ENCODE measurements around the gene ERICH4. TPM values are rescaled to one million over a fixed set of nuclear protein-coding genes. Genes with fewer than 3 reads are reported as not detected.

The ERICH4 gene
- total RNA-seq, 5 donors from 2014 or later (not counting 1 experiment from before 2014, with no cell fraction given), result 0.29 to 0.55 TPM; not detected in 3

DNA sequence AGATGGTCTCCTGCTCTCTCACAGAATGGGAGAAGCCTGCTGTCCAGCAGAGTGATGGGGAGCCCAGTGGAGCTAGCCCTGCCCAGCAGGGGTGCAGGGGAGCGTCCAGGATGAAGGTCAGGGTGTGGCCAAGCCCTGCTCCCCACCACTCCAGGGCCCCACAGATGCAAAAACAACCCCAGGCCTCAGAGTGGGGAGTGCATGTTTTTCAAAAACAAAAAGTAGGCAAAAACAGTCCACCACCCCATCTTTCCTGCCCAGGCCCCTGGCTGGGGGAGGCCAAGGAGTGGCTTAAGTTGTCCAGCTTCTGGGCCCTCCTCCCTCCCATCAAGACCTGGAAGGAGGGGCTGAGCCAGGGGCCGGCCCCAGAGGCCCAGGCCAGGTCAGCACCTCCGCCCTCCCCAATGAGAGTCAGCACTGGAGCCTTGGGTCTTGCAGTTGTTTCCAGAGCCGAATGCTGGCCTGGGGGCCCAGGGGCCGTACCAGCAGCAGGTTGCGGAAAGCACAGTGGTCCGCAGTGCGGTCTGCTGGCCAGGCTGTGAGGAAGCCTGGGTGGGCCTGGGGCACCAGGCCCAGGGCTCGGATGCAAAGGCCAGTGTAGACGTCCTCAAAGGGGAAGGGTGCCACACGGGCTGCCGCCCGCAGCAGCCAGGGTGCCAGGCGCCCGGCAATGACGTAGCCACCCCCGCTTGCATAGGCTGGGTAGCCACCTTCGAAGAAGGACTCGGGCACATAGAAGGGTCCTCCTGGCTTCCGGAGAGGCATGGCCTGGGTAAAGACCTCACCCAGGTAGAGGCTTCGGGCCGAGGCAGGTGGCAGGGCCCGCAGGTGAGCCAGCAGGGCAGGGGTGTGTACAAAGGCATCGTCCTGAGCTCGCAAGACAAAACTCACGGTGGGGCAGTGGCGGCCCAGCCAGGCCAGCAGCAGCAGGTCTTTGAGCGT is 17.5 kb upstream of the ERICH4 start:
- CTCF ChIA-PET, result interaction anchor here in 1 of 2 donors (0.6 to 0.7 kb wide), 2 partner anchors 20 to 65 kb away, joined by 3 to 7 read pairs; no protein-coding TSS in a partner anchor
- H3K36me3 ChIP-seq (ENCODE audit: control insufficient read depth in 2 of 2, extremely low read depth in 1 of 2, insufficient read depth in 1 of 2, low read length in 1 of 2), result peaks cover 24 to 38% of the 10 kb centered on the region in 2 donors
- Mint-ChIP-seq H3K27ac (peak overlapping the region; percentile 55 to 81), H3K4me1 (peaks cover 23 to 33% (median 27%) of the 10 kb centered on the region in 3 donors), H3K36me3 (peaks cover 22% of the 10 kb centered on the region), H3K4me3 (peak overlapping the region in 1 of 3 donors; percentile 24), H3K27me3 (no peaks in the 10 kb centered on the region), H3K9me3 (no peaks in the 10 kb centered on the region)
- no peak overlapping the region for H3K4me3 ChIP-seq (ENCODE audit: control insufficient read depth in 1 of 2, extremely low read depth in 1 of 2, low read length in 1 of 2)
- peaks cover 6 to 39% of the 10 kb centered on the region in 2 experiments for H3K4me1 ChIP-seq (ENCODE audit: control insufficient read depth in 1 of 2, extremely low read depth in 1 of 2, insufficient read depth in 2 of 2, low read length in 2 of 2)
- WGBS (ENCODE audit: insufficient coverage), result 93% methylated on average over 24 of the region's 28 CpGs
- ATAC-seq (replicated peaks in 1 of 4) (no peak), DNase-seq (peak in 1 of 35 experiments; percentile 3)
- POLR2A ChIA-PET, result no interaction called here
- peak overlapping the region; percentile 8 for H3K27ac ChIP-seq (ENCODE audit: low read length)
- no peaks in the 10 kb centered on the region for H3K27me3 ChIP-seq (replicated peaks in 1 of 2; ENCODE audit: control insufficient read depth in 2 of 2, extremely low read depth in 1 of 2, insufficient read depth in 2 of 2, low read length in 1 of 2)
- no peaks in the 10 kb centered on the region for H3K9me3 ChIP-seq

GRCh38 chr19:41426116-41426841 is 16.7 kb upstream of the ERICH4 start:
- ATAC-seq (replicated peaks in 1 of 4) (no peak), DNase-seq (no peak)
- Mint-ChIP-seq H3K9me3 (no peaks in the 10 kb centered on the region), H3K27ac (peak overlapping the region; percentile 55 to 95), H3K4me3 (peak overlapping the region in 2 of 3 donors; percentile 64 to 96), H3K4me1 (peaks cover 23 to 35% (median 30%) of the 10 kb centered on the region in 3 donors), H3K36me3 (peaks cover 16% of the 10 kb centered on the region), H3K27me3 (no peaks in the 10 kb centered on the region)
- 94% methylated on average over 33 of the region's 36 CpGs for WGBS (ENCODE audit: insufficient coverage)
- CTCF ChIA-PET, result interaction anchor here in 1 of 2 donors (1.3 kb wide), 1 partner anchor 63 kb away, joined by 7 read pairs; no protein-coding TSS in a partner anchor
- Histone ChIP-seq H3K4me1 (ENCODE audit: control insufficient read depth in 1 of 2, extremely low read depth in 1 of 2, insufficient read depth in 2 of 2, low read length in 2 of 2) (peaks cover 6 to 40% of the 10 kb centered on the region in 2 experiments), H3K4me3 (ENCODE audit: control insufficient read depth in 1 of 2, extremely low read depth in 1 of 2, low read length in 1 of 2) (no peak overlapping the region), H3K9me3 (no peaks in the 10 kb centered on the region), H3K27me3 (replicated peaks in 1 of 2; ENCODE audit: control insufficient read depth in 2 of 2, extremely low read depth in 1 of 2, insufficient read depth in 2 of 2, low read length in 1 of 2) (no peaks in the 10 kb centered on the region), H3K27ac (ENCODE audit: low read length) (no peak overlapping the region), H3K36me3 (ENCODE audit: control insufficient read depth in 2 of 2, extremely low read depth in 1 of 2, insufficient read depth in 1 of 2, low read length in 1 of 2) (peaks cover 25 to 36% of the 10 kb centered on the region in 2 donors)
- POLR2A ChIA-PET, result no interaction called here

GRCh38 chr19:41426952-41427646 is 15.9 kb upstream of the ERICH4 start, which contains the start of gene B3GNT8:
Gene B3GNT8 (minus strand): TSS chr19:41427374. CDS start chr19:41426778, 596 bp downstream.
- H3K4me3 Mint-ChIP-seq, result peak within 1 kb of the TSS; percentile 78 to 96 (median 84)
- ATAC-seq (replicated peaks in 1 of 4), result peak; percentile 60 to 68 (median 64)
- H3K36me3 ChIP-seq (ENCODE audit: control insufficient read depth in 2 of 2, extremely low read depth in 1 of 2, insufficient read depth in 1 of 2, low read length in 1 of 2), result peaks cover 22 to 39% of the 10 kb centered on the region in 2 donors
- peak within 1 kb of the TSS; percentile 95 to 96 for H3K27ac Mint-ChIP-seq
- no peaks in the 10 kb centered on the region for H3K27me3 ChIP-seq (replicated peaks in 1 of 2; ENCODE audit: control insufficient read depth in 2 of 2, extremely low read depth in 1 of 2, insufficient read depth in 2 of 2, low read length in 1 of 2)
- POLR2A ChIA-PET, result no interaction called here
- no peaks in the 10 kb centered on the region for H3K9me3 ChIP-seq
- 42% methylated on average over 7 of the region's 19 CpGs for WGBS (ENCODE audit: insufficient coverage)
- DNase-seq, result peak in 23 of 35 experiments; percentile 12 to 54 (median 29)
- peaks cover 16% of the 10 kb centered on the region for H3K36me3 Mint-ChIP-seq
- H3K27me3 Mint-ChIP-seq, result no peaks in the 10 kb centered on the region
- peaks cover 6 to 42% of the 10 kb centered on the region in 2 experiments for H3K4me1 ChIP-seq (ENCODE audit: control insufficient read depth in 1 of 2, extremely low read depth in 1 of 2, insufficient read depth in 2 of 2, low read length in 2 of 2)
- peak within 1 kb of the TSS; percentile 36 to 46 for H3K4me3 ChIP-seq (ENCODE audit: control insufficient read depth in 1 of 2, extremely low read depth in 1 of 2, low read length in 1 of 2)
- H3K9me3 Mint-ChIP-seq, result no peaks in the 10 kb centered on the region
- peaks cover 23 to 35% (median 33%) of the 10 kb centered on the region in 3 donors for H3K4me1 Mint-ChIP-seq
- CTCF ChIA-PET, result interaction anchor here in 1 of 2 donors (0.7 to 2.4 kb wide), 3 partner anchors 13 to 135 kb away, joined by 3 to 7 read pairs (median 7); partner anchors contain the start of gene DMAC2
- H3K27ac ChIP-seq (ENCODE audit: low read length), result peak within 1 kb of the TSS; percentile 35

DNA sequence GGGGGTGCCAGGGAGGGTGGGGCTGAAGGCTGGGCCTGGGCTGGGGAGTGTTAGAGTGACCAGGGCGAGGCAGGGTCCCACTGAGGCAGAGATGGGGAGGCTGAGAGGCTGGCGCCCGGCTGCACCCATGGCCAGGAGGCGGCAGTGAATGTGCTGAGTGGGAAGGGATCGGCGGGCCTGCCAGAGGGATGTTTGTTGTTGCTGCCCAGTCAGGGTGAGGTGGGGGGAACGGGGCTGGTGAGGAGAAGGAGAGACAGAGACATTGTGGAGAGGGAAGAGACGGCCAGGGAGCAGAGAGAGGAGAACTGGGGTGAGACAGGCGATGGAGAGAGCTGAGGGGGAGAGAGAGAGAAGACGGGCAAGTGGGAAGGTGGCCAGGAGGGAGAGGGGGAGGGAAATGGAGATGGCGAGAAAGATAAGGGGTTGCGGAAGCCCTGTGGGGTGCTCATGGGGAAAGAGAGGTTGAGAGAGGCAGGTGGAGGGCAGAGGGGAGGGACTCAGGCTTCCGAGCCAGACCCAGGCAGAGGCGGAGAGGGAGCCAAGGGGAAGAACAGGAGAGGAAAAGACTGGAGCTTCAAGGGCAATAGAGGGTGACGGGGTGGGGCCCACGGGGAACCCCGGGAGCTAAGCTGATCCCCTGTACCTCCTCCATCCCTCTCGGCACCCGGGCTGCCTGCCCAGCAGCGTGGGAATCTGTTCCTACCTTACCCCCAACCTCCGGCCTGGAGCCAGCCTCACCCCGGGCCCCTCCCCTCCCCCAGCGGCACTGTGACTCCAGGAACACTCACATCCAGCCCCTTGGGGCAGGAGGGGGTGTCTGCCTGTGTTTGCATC is 15.1 kb upstream of the ERICH4 start:
- DNase-seq, result peak in 31 of 35 experiments; percentile 5 to 73 (median 38)
- Histone ChIP-seq H3K27ac (ENCODE audit: low read length) (peak overlapping the region; percentile 35), H3K9me3 (no peaks in the 10 kb centered on the region), H3K4me3 (ENCODE audit: control insufficient read depth in 1 of 2, extremely low read depth in 1 of 2, low read length in 1 of 2) (peak overlapping the region; percentile 36 to 46), H3K27me3 (replicated peaks in 1 of 2; ENCODE audit: control insufficient read depth in 2 of 2, extremely low read depth in 1 of 2, insufficient read depth in 2 of 2, low read length in 1 of 2) (no peaks in the 10 kb centered on the region), H3K4me1 (ENCODE audit: control insufficient read depth in 1 of 2, extremely low read depth in 1 of 2, insufficient read depth in 2 of 2, low read length in 2 of 2) (peaks cover 6 to 42% of the 10 kb centered on the region in 2 experiments), H3K36me3 (ENCODE audit: control insufficient read depth in 2 of 2, extremely low read depth in 1 of 2, insufficient read depth in 1 of 2, low read length in 1 of 2) (peaks cover 17 to 38% of the 10 kb centered on the region in 2 donors)
- POLR2A ChIA-PET, result no interaction called here
- WGBS (ENCODE audit: insufficient coverage), result 17% methylated on average over 16 of the region's 23 CpGs
- H3K4me3 Mint-ChIP-seq, result peak overlapping the region; percentile 78 to 96 (median 84)
- ATAC-seq (replicated peaks in 1 of 4), result peak; percentile 53 to 70 (median 68)
- no peaks in the 10 kb centered on the region for H3K9me3 Mint-ChIP-seq
- H3K36me3 Mint-ChIP-seq, result peaks cover 17% of the 10 kb centered on the region
- no peaks in the 10 kb centered on the region for H3K27me3 Mint-ChIP-seq
- peak overlapping the region; percentile 95 to 96 for H3K27ac Mint-ChIP-seq
- peaks cover 23 to 35% (median 33%) of the 10 kb centered on the region in 3 donors for H3K4me1 Mint-ChIP-seq
- CTCF ChIA-PET, result interaction anchor here in 1 of 2 donors (0.6 to 2.4 kb wide), 5 partner anchors 12 to 134 kb away, joined by 3 to 7 read pairs (median 3); partner anchors contain the start of genes B9D2 and DMAC2

- H3K27ac Mint-ChIP-seq, result peak overlapping the region; percentile 80 to 84
- no peak for ATAC-seq (replicated peaks in 1 of 4)
- CTCF ChIA-PET, result interaction anchor here in 1 of 2 donors (0.8 to 2.4 kb wide), 2 partner anchors 11 to 64 kb away, joined by 3 to 7 read pairs; partner anchors contain the start of genes B9D2 and DMAC2
Observed at GRCh38 chr19:41428481-41428859, 14.5 kb upstream of the ERICH4 start.

More at GRCh38 chr19:41428481-41428859, 14.5 kb upstream of the ERICH4 start:
- H3K27me3 ChIP-seq (replicated peaks in 1 of 2; ENCODE audit: control insufficient read depth in 2 of 2, extremely low read depth in 1 of 2, insufficient read depth in 2 of 2, low read length in 1 of 2), result no peaks in the 10 kb centered on the region
- DNase-seq, result no peak
- H3K4me3 Mint-ChIP-seq, result peak overlapping the region; percentile 9 to 96 (median 84)
- peaks cover 6 to 42% of the 10 kb centered on the region in 2 experiments for H3K4me1 ChIP-seq (ENCODE audit: control insufficient read depth in 1 of 2, extremely low read depth in 1 of 2, insufficient read depth in 2 of 2, low read length in 2 of 2)
- no peaks in the 10 kb centered on the region for H3K27me3 Mint-ChIP-seq
- peaks cover 18% of the 10 kb centered on the region for H3K36me3 Mint-ChIP-seq
- H3K4me3 ChIP-seq (ENCODE audit: control insufficient read depth in 1 of 2, extremely low read depth in 1 of 2, low read length in 1 of 2), result peak overlapping the region in 1 of 2 donors; percentile 36
- no peaks in the 10 kb centered on the region for H3K9me3 Mint-ChIP-seq
- no CpG with 5 or more reads among the region's 1 CpG for WGBS (ENCODE audit: insufficient coverage)
- H3K4me1 Mint-ChIP-seq, result peaks cover 23 to 35% (median 33%) of the 10 kb centered on the region in 3 donors
- peak overlapping the region; percentile 35 for H3K27ac ChIP-seq (ENCODE audit: low read length)
- POLR2A ChIA-PET, result interaction anchor here in 1 of 2 donors (0.6 kb wide), 1 partner anchor 10 kb away, joined by 3 read pairs; no protein-coding TSS in a partner anchor
- peaks cover 20 to 40% of the 10 kb centered on the region in 2 donors for H3K36me3 ChIP-seq (ENCODE audit: control insufficient read depth in 2 of 2, extremely low read depth in 1 of 2, insufficient read depth in 1 of 2, low read length in 1 of 2)
- no peaks in the 10 kb centered on the region for H3K9me3 ChIP-seq

All from T-cell (primary cell).